ENCODE results near the gene SLIT1. TPM values are rescaled to one million over a fixed set of nuclear protein-coding genes. Genes with fewer than 3 reads are reported as not detected.

SLIT1 gene
- total RNA-seq, 2 donors from 2014 or later = 0.14 to 0.35 TPM

DNA sequence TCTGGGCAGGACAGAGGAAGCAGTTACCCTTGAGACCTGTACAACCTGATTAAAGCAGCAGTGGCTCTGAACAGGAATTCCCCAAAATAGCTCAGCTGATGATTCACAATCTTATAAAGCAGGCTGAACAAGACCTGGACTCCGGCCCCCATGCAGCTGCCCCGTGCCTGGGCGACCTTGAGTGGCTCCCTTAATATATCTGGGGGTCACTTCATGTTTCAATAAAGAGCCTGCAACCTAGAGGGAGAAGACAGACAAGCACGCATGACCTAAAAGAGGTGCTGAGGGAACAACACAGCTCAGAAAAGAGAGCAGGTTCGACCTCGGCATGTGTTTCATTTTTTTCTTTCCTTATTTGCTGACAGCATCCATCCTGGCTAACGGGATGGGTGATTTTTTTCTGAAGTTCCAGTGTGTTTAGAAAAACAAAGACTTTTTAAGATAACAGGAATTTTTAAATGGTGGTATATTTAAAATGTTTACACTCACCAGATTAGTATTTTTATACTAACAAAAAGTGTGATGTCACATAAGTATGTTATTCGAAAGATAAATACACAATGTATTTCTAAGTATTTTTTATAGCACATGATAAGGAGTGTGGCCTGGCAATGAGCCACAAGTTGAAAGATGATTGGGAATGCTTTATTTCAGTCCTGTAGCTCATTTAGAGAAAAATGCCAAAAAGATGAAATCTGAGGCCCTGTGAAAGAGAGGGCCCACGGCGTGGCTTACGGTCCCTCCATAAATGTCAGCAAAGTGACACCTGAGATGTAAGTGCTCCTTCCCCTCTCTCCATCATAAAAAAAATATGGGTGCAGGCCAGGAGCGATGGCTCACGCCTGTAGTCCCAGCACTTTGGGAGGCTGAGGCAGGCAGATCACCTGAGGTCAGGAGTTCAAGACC, 161.3 kb downstream of the SLIT1 start:
- ATAC-seq (ENCODE audit: insufficient number of reproducible peaks, low FRiP score, low read depth) (peak; percentile 40), DNase-seq (ENCODE audit: low spot score) (no peak)
- TF ChIP-seq, protein P1, sequence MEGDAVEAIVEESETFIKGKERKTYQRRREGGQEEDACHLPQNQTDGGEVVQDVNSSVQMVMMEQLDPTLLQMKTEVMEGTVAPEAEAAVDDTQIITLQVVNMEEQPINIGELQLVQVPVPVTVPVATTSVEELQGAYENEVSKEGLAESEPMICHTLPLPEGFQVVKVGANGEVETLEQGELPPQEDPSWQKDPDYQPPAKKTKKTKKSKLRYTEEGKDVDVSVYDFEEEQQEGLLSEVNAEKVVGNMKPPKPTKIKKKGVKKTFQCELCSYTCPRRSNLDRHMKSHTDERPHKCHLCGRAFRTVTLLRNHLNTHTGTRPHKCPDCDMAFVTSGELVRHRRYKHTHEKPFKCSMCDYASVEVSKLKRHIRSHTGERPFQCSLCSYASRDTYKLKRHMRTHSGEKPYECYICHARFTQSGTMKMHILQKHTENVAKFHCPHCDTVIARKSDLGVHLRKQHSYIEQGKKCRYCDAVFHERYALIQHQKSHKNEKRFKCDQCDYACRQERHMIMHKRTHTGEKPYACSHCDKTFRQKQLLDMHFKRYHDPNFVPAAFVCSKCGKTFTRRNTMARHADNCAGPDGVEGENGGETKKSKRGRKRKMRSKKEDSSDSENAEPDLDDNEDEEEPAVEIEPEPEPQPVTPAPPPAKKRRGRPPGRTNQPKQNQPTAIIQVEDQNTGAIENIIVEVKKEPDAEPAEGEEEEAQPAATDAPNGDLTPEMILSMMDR (IDR thresholded peaks at IDR 0.05) = no peak

DNA sequence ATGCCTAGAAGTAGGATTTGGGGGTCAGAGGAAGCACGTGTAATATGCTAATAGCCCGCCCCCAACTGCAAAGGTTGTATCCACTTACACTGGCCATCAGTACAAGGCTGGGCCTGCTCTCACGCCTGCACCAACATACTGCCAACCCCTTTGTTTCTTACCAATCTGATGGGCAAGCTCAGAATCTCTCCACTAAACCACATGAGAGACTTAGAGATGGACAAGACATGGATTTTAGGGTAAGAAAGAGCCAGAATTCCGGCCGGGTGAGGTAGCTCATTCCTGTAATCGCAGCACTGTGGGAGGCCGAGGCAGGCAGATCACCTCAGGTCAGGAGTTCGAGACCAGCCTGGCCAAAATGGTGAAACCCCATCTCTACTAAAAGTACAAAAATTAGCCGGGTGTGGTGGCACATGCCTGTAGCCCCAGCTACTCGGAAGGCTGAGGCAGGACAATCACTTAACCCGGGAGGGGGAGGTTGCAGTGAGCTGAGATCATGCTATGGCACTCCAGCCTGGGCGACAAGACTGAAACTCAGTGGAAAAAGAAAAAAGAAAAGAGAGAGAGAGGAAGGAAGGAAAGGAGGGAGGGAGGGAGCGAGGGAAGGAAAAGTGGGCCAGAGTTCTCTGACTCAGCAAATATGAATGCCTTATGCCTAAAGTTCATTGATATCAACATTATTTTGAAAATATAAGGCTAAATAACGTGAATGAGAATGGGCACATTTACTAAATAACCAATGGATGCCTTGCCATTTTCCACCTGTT, 162.2 kb downstream of the SLIT1 start:
- no peaks in the 10 kb centered on the region for H3K36me3 ChIP-seq
- no peaks in the 10 kb centered on the region for H3K27me3 ChIP-seq (replicated peaks; ENCODE audit: insufficient read depth)
- H3K4me1 ChIP-seq (ENCODE audit: control insufficient read depth in 1 of 2, low read depth in 2 of 2) = peaks cover 19 to 44% of the 10 kb centered on the region in 2 donors
- TF ChIP-seq, protein P1 (IDR thresholded peaks at IDR 0.05) = no peak
- H3K4me3 ChIP-seq = peak overlapping the region; percentile 48
- H3K9me3 ChIP-seq = no peaks in the 10 kb centered on the region
- no peak for ATAC-seq (ENCODE audit: insufficient number of reproducible peaks, low FRiP score, low read depth)
- H3K27ac ChIP-seq = peak overlapping the region; percentile 84 to 87
- no peak for DNase-seq (ENCODE audit: low spot score)

More for the DNA sequence above, 161.3 kb downstream of the SLIT1 start:
- no peaks in the 10 kb centered on the region for H3K36me3 ChIP-seq
- peak overlapping the region; percentile 48 for H3K4me3 ChIP-seq
- no peaks in the 10 kb centered on the region for H3K27me3 ChIP-seq (replicated peaks; ENCODE audit: insufficient read depth)
- H3K9me3 ChIP-seq = no peaks in the 10 kb centered on the region
- H3K27ac ChIP-seq = peak overlapping the region; percentile 84 to 87
- peaks cover 19 to 44% of the 10 kb centered on the region in 2 donors for H3K4me1 ChIP-seq (ENCODE audit: control insufficient read depth in 1 of 2, low read depth in 2 of 2)

DNA sequence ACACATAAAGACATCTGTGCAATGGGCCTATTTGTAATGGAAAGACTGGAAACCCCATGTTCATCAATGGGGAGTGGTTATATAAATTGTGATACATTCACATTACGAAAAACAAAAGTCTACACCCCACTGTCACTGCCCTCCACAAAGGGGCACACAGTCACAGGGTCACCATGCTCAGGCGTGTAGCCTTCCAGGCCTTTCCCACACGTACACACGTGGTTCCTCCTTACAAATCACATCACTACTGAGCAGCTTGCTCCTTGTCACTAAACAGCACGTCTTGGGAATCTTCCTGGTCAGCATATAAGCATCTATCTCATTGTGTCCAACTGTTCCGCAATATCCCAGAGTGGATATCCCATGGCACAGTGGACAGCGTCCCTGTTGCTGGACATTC, 163.1 kb downstream of the SLIT1 start:
- ATAC-seq (ENCODE audit: insufficient number of reproducible peaks, low FRiP score, low read depth) (no peak), DNase-seq (ENCODE audit: low spot score) (no peak)
- H3K27ac ChIP-seq = no peak overlapping the region
- H3K4me3 ChIP-seq = no peak overlapping the region
- no peaks in the 10 kb centered on the region for H3K36me3 ChIP-seq
- H3K4me1 ChIP-seq (ENCODE audit: control insufficient read depth in 1 of 2, low read depth in 2 of 2) = peaks cover 19 to 44% of the 10 kb centered on the region in 2 donors
- no peaks in the 10 kb centered on the region for H3K27me3 ChIP-seq (replicated peaks; ENCODE audit: insufficient read depth)
- no peaks in the 10 kb centered on the region for H3K9me3 ChIP-seq
- TF ChIP-seq, protein P1 (IDR thresholded peaks at IDR 0.05) = no peak

DNA sequence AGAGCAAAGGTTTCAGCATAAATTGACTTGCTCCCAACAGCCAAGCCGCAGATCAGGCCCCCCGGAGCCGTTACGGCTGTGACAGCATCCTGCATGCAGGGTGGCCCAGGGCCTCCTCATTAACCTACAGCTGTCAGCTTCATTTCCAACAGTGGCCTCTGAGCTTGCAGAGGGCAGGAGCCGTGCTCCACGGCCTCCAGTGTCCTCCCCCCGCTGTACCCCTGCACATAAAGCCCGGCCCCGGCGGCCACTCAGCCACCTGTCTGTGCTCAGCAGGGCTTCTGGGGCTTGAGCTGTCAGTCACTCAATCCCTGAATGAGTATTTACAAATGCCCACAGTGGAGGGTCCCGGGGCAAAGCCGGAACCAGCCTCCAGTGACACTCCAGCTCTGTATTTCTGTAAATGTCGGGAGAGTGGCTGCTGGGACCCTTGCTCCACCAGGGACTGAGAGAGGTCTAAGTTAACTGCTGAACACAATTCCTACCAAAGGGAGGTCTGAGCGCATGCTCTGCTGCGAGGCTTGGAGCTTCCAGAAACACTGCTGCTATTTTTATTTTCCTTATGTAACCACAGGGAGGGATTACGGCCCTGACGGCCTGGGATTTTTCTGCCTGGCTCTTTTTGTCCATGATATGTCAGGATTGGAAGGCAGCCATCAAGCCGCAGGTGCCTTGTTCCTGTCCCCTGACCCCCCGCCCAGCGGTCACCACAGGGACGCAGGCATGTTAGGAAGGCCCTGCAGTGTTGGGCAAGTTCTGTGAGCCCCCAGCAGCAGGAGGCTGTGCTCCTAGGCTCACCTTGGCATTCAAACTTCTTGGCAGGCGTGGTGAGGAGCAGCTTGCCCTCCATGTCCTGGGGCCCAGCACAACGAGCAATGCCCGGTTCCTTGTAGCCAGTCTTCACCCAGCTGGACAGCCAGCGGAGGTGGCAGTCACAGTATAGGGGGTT, 165.0 kb downstream of the SLIT1 start:
- no peak for DNase-seq (ENCODE audit: low spot score)
- H3K4me1 ChIP-seq (ENCODE audit: control insufficient read depth in 1 of 2, low read depth in 2 of 2) = peaks cover 19 to 44% of the 10 kb centered on the region in 2 donors
- no peaks in the 10 kb centered on the region for H3K27me3 ChIP-seq (replicated peaks; ENCODE audit: insufficient read depth)
- peak overlapping the region; percentile 18 for H3K4me3 ChIP-seq
- TF ChIP-seq, protein P1 (IDR thresholded peaks at IDR 0.05) = peak; percentile 18
- H3K27ac ChIP-seq = peak overlapping the region; percentile 24 to 63
- H3K9me3 ChIP-seq = no peaks in the 10 kb centered on the region
- ATAC-seq (ENCODE audit: insufficient number of reproducible peaks, low FRiP score, low read depth) = no peak
- no peaks in the 10 kb centered on the region for H3K36me3 ChIP-seq
